ELR (cell line): ENCODE results near the gene CCDC82.

Experiments used
- DNase-seq: peaks from one replicate; pipeline ENCODE4 v3.0.0-alpha.2; 2015; ENCODE audit warnings: low read depth

Gene CCDC82

GRCh38 chr11:96361778-96362177 lies 27.9 kb downstream of the CCDC82 start:
- DNase-seq: peak; percentile 28

GRCh38 chr11:96358321-96358720 lies 31.4 kb downstream of the CCDC82 start:
- DNase-seq: no peak

DNA sequence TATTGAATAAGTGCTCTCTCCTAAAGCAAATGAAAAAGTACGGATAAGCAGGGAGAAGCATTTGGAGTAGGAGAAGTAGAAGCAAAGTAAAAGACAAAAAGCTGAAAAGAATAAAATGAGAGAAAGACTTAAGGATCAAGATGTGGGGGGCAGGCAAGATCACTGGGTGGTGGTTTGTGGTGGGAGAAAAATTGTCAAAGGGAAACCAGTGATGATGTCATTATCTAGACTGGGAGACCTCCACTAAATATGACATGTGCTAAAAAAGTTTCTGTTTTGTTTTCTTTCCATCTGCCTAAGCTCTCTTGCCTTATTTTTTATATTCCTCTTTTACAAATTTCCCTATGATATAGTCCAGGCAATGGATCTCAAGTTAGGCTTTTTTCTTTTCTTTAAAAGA lies 31.9 kb downstream of the CCDC82 start:
- no peak for DNase-seq

DNA sequence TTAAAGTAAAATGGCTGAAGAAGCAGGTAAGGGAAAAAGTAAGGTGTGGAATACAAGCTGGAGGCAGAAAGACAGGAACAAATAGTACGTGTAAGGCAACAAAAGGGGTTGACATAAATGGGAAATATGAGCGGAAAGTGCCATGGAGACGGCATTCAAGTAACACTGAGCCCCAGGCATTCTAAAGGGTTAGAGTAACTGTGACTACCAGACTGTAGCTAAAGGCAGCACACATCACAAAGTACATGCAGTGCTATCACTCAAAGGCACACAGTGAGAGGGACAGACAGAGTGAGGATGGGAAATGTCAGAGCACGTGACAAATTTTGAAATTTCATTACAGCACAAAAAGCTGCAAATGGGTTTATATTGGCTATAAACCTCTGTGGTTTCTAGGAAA lies 32.9 kb downstream of the CCDC82 start:
- DNase-seq: no peak

- peak; percentile 96 for DNase-seq
Measured at GRCh38 chr11:96342961-96343711, 46.6 kb downstream of the CCDC82 start, which contains the start of gene MAML2. Gene MAML2, minus strand, starts transcription at chr11:96343195. Its CDS starts 1,300 bp downstream, at chr11:96341895.

DNA sequence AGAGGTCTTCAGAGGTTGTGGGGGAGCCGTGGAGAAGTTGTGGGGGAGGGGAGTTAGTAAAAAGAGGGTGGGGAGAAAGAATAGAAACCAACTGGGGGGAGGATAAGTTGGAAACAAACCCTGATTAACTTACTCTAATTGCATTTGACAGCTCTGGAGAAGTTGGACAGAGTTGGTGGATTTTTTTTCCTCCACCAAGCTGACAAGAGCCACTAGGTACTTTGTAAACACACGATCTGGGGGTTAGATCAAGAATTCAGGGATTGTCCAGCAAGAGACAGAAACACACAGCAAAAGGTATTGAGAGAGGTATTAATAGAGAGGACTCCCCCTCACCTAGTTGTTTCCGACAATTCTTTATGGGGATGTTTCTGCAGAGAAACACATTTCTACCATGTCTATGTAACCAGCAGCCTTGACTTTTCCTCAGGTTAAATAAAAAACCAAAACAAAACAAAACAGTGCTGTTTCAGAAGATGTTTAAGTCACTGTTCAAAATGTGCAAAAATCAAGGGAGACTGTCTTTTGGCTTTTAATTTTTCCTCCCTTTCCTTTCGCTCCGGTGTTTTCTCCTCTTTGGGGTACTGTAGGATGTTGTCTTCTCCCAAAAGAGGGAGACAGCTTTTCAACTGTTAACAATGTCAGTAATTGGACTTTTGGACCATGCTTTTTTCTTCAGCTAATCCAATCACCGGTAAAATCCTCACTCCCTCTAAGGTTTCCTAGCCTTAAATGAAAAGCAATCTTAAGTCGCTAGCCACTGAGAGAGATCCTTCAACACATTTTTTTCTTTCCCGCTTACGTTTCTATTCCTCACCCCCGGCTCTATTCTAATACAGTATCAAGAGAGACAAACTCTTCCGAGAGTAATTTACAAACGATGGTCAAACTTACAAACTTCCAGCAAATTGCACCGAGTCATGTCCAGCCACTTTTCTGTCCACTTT lies 47.4 kb downstream of the CCDC82 start:
- DNase-seq: peak; percentile 53

GRCh38 chr11:96341211-96342013 lies 48.3 kb downstream of the CCDC82 start:
- peak; percentile 79 for DNase-seq

DNA sequence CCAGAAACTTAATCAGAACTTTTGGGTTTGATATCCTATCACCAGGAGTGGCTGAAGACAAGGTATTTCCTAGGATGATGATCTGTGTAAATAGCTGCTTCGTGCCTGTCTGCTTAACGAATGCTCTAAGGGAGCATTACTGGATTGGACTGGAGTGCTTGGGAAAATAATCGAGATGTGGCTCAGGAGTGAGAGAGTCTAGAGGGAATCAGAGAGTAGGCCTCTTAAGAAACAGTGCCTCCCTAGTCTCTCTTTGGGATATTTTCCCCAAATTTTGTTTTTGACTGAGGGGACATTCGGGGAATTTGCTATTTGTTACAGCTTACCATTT lies 49.2 kb downstream of the CCDC82 start:
- DNase-seq: no peak

- no peak for DNase-seq
Measured at GRCh38 chr11:96339706-96340554, 49.8 kb downstream of the CCDC82 start.

GRCh38 chr11:96338910-96339705 lies 50.6 kb downstream of the CCDC82 start:
- peak; percentile 74 for DNase-seq

- DNase-seq: no peak
Measured at GRCh38 chr11:96337541-96338431, 51.9 kb downstream of the CCDC82 start.

- DNase-seq: no peak
Measured at GRCh38 chr11:96335388-96335787, 54.3 kb downstream of the CCDC82 start.

DNA sequence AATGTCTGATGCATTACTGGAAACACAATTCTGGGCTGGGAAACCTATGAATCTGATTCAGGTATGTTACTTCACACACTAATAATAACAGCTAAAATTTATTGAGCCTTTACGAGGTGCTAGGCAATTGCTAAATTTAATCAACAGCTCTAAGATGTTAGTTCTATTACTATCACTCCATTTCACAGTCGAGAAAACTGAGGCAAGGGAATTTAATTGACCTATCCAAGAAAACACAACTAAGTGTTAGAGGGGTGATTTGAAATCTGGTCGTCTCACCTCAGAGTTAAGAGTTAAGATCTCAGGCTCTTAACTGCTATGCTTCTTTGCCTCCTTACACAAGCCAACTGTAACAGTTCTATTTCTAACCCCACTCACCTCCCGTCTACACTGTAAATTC lies 55.5 kb downstream of the CCDC82 start:
- DNase-seq: no peak

GRCh38 chr11:96333191-96333719 lies 56.5 kb downstream of the CCDC82 start:
- DNase-seq: peak; percentile 33

DNA sequence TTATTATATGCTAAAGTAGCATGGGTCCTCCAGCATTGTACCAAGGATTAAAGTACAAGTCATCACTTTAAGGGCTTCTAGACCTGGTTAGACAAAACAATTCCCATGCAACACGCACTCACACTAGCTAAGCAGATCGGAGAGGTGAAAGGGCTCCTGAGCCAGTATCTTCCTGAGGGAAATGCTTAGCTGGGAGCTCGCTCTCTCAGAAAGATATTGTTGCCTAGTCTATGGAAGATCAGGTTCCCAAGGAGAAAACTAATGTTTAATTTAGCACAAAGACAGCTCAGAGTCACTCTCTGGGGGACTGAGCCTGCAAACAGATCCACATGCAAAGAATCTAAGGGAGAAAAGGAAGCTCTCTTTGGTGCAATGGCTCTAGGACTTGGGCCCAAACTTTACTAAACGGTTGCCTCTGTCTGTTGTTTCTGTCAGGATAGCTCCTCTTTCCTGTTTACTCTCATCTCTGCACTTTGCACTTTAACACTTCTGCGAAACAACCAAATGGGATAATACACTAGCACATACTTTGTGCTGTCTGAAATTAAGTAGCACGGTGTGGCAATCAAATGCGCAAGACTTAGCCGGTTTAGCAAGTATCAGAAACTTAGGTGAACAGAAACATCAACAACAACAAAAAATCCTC lies 57.5 kb downstream of the CCDC82 start:
- no peak for DNase-seq

DNA sequence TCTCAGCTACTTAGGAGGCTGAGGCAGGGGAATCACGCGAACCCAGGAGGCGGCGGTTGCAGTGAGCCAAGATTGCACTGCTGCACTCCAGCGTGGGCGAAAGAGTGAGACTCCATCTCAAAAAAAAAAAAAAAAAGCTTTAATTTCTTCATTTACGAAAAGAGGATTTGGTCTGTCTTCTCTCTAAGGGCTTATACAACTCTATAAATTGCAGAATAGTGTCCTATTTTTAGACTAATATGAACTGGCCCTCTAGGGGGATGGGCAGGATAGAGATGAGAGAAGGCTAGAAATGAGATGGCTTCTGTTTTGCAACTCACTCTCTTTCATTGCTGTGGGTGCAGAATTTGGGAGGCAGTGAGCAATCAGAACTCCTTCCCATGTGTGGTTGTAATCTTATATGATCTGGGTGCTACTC lies 58.0 kb downstream of the CCDC82 start:
- no peak for DNase-seq

DNA sequence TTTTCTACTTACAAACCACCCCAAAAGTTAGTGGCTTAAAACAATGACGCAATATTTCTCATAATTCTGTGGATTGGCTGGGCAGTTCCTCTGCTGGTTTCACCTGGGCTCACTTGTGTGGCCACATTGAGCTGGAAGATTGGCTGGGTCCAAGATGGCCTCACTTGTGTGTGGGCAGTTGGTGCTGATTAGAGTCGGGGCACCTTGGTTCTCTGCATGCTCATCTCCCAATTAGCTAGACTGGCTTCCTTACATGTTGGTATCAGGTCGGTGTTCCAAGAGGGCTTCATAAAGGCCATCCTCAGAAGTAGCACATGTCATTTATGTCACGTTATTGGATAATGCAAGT lies 59.2 kb downstream of the CCDC82 start:
- no peak for DNase-seq

DNA sequence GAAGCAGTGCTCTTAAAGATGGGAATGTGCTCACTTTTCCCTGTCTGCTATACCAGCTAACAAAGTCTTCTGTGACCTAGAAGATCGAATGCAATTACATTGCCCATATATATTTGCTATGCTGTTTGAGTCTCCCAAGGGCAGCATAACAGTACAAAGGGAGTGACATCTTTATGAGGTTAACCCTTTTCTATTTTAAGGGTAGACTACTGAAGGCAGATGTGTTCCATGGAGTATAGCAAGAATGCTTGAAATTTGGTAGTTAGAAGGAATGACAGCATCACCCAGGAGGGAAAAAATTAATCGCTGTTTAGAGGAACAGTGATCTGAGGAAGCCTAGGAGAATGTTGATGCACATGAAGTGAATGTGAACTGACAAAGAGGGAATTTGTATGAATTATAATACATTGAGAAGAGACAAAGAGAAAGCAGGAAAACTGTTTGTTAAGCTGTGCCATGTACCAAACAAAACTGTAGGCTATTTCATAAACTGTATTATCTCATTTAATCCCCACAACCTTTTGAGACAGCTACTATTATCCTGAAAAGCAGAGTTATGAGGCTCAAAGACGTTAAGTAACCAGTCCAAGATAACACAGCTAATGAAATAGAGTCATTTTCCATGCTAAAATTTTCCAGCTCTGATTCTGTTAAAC lies 59.7 kb downstream of the CCDC82 start:
- DNase-seq: no peak
